Activated naive CD4-positive, alpha-beta T cell treated with anti-CD3 and anti-CD28 coated beads, Interleukin-2, amount 50 U/mL, for 24 hours (primary cell): ENCODE results near the gene FKRP.

Experiments used
- H3K27ac Mint-ChIP-seq: one replicate; pipeline ENCODE4 v1.8.0; 2021; ENCODE audit warnings: mild to moderate bottlenecking, mixed read lengths
- H3K27me3 Mint-ChIP-seq: one replicate; pipeline ENCODE4 v1.8.0; 2021; ENCODE audit warnings: mixed read lengths
- H3K36me3 Mint-ChIP-seq: one replicate; pipeline ENCODE4 v1.8.0; 2021; ENCODE audit warnings: mixed read lengths
- H3K4me1 Mint-ChIP-seq: one replicate; pipeline ENCODE4 v1.8.0; 2021; ENCODE audit warnings: mixed read lengths
- H3K4me3 Mint-ChIP-seq: one replicate; pipeline ENCODE4 v1.8.0; 2021; ENCODE audit warnings: mild to moderate bottlenecking, mixed read lengths
- H3K9me3 Mint-ChIP-seq: one replicate; pipeline ENCODE4 v1.8.0; 2021; ENCODE audit warnings: mixed read lengths

Gene FKRP

DNA sequence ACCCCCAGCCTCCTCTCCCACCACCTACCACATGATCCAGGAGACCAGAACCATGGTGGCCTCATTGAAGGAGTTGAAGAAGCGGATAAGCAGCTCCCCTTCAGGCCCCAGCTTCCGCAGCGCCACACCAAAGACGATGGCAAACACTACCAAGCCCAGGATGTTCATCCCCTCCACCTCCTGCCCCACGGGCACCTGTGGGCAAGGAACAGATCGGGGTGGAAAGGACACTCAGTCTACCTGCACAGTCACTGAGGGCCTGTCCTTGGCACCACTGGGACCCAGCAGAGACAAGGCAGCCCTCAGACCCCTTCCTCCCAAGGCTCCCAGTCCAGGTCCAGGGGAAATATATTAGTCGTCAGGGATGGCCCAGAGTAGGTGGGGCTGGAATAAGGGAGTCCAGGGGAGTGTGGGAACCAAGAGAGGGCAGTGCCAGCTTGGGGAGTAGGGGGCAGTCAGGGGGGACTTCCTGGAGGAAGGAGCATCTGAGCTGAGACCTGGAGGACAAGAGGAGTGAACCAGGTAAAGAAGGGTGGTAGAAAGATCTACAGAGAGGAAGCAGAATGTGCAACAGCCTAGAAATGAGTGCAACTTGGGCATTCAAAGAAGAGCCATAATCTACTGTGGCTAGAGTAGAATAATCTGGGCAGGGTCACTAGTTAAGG is 36.6 kb downstream of the FKRP start:
- Mint-ChIP-seq H3K27ac (peak overlapping the region; percentile 68), H3K36me3 (peaks cover 35% of the 10 kb centered on the region), H3K4me1 (peaks cover 33% of the 10 kb centered on the region), H3K4me3 (peak overlapping the region; percentile 98), H3K27me3 (no peaks in the 10 kb centered on the region), H3K9me3 (no peaks in the 10 kb centered on the region)

DNA sequence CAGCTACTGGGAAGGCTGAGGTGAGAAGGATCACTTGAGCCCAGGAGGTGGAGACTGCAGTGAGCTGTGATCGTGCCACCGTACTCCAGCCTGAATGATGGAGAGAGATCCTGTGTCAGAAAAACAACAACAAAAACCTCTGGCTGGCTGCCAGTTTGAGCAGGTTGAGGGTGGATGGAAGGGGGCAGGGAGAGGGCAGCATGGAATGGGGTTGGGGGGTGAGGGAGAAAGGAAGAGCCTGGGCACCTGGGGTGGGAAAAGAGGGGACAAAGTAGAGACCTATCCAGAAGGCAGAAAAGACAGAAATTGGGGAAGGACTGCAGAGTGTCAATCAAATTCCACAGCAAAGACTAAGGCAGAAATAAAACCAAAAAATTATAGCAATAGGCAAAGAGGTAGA is 37.8 kb downstream of the FKRP start:
- H3K27ac Mint-ChIP-seq, result peak overlapping the region; percentile 95

DNA sequence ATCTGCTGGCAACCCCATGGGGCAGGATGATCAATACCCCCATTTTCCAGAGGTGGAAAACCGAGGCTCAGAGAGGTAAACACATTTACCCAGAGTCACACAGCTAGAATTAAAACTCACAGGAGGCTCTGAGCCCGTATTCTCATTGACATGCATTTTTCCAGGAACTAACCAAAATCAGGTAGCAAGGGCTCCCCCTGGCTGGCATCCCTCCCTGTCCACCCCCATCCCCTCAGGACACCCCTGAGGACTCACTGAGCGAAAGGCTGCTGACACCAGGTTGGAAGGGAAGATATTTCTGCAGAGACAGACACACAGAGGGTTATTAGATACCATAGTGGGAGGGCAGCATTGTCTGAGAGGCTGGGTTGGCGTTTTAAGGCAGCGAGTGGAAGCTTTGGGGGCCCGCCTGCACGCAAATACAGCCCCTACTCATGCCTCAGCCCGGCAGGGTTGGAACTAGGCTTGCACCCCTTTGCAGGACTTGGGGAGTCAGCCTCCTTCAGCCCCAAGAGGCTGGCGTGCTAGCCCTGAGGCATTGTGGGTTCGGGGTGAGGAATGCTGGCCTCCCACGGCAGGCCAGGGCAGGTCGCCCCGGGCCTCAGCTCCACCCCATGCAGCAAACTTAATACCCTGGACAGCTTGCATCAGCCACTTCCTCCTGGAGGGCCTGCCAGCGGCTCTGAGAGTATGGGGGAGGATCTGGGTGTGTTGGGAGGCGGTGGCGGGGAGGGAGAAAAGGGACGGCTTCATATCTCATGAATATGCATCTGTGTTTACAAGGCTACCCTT is 38.6 kb downstream of the FKRP start:
- Mint-ChIP-seq H3K9me3 (no peaks in the 10 kb centered on the region), H3K27me3 (no peaks in the 10 kb centered on the region), H3K27ac (peak overlapping the region; percentile 95), H3K4me3 (peak overlapping the region; percentile 98), H3K36me3 (peaks cover 32% of the 10 kb centered on the region), H3K4me1 (peaks cover 41% of the 10 kb centered on the region)

More for the DNA sequence above, 37.8 kb downstream of the FKRP start:
- H3K9me3 Mint-ChIP-seq, result no peaks in the 10 kb centered on the region
- H3K4me1 Mint-ChIP-seq, result peaks cover 33% of the 10 kb centered on the region
- peaks cover 32% of the 10 kb centered on the region for H3K36me3 Mint-ChIP-seq
- no peaks in the 10 kb centered on the region for H3K27me3 Mint-ChIP-seq
- H3K4me3 Mint-ChIP-seq, result peak overlapping the region; percentile 98

DNA sequence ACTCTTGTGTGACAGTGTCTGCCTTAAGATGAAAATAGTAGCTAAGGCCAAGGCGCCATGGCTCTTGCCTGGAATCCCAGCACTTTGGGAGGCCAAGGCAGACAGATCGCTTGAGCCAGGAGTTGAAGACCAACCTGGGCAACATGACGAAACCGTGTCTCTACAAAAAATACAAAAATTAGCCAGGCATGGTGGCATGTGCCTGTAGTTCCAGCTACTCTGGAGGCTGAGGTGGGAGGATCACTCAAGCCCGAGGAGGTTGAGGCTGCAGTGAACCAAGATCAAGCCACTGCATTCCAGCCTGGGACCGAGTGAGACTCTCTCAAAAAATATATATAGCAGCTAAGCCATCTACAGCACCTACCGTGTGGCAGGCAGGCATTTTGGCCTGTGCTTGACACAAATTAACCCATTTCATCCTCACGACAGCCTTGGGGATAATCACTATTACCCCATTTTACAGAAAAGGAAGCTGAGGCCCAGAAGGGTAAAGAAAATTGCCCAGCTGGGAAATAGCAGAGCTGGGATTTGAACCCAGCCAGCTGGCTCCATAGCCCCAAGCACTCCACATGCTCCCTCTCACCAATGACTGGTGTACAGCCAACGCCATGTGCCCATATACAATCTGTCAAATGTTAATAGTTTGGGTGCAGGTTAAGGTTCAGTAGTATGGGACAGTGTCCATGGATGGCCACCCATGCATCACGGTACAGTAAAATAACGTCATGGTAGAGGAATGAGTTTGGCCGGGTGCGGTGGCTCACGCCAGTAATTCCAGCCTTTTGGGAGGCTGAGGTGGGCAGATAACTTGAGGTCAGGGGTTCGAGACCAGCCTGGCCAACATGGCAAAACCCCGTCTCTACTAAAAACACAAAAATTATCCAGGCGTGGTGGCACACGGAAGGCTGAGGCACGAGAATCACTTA is 39.5 kb downstream of the FKRP start:
- Mint-ChIP-seq H3K27me3 (no peaks in the 10 kb centered on the region), H3K9me3 (no peaks in the 10 kb centered on the region), H3K27ac (peak overlapping the region; percentile 98), H3K36me3 (peaks cover 32% of the 10 kb centered on the region), H3K4me3 (peak overlapping the region; percentile 98), H3K4me1 (peaks cover 41% of the 10 kb centered on the region)

DNA sequence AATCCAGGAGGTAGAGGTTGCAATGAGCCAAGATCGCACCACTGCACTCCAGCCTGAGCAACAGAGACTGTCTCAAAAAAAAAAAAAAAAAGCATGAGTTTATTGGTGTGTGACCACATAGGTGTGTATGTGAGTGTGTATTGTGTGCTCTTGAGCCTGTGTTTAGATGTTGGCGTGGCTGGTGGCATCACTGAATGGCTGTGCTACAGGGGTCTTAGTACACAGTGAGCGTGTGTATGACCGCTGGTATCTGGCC is 40.1 kb downstream of the FKRP start:
- H3K27ac Mint-ChIP-seq, result peak overlapping the region; percentile 98
- H3K4me1 Mint-ChIP-seq, result peaks cover 41% of the 10 kb centered on the region
- H3K27me3 Mint-ChIP-seq, result no peaks in the 10 kb centered on the region
- no peaks in the 10 kb centered on the region for H3K9me3 Mint-ChIP-seq
- peak overlapping the region; percentile 98 for H3K4me3 Mint-ChIP-seq
- peaks cover 32% of the 10 kb centered on the region for H3K36me3 Mint-ChIP-seq

DNA sequence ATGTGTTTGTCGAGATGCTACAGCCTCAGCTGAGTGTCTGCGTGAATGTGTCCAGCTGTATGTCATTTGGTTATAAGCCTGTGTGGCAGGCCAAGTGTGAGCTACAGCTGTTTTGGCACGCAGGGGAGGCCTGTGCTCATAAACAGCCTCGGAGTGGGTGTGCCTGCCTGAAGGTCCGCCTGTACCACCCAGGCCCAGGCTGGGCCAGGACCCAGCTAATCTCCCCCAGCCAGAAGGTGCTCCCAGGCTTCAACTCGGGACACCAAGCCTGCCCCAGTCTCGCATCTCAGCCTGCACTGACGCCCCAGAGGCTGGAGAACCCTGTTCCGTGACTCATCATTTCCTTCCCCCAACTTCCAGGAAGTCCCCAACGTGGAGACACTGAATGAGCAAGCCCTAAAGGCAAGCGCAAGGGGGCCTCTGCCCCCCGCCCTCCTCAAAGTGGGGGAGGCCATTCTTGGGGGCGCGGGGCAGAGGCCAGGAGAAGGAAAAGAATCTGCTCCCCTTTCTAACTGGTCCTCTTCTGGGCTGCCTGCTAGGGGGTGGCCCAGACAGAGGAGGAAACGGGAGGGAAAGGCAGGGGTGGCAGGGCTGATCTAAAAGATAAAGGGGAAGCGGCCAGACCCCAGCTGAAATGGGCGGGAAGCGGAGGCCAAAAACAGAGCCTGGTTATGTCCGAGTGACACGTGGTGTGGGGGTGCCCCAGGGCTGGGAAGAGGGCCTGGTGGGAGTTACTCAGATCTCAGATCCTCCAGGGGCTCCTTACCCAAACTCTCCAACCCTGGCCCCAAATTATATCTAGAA is 40.6 kb downstream of the FKRP start:
- Mint-ChIP-seq H3K4me3 (peak overlapping the region; percentile 98), H3K36me3 (peaks cover 32% of the 10 kb centered on the region), H3K4me1 (peaks cover 42% of the 10 kb centered on the region), H3K27ac (peak overlapping the region; percentile 98), H3K9me3 (no peaks in the 10 kb centered on the region), H3K27me3 (no peaks in the 10 kb centered on the region)

DNA sequence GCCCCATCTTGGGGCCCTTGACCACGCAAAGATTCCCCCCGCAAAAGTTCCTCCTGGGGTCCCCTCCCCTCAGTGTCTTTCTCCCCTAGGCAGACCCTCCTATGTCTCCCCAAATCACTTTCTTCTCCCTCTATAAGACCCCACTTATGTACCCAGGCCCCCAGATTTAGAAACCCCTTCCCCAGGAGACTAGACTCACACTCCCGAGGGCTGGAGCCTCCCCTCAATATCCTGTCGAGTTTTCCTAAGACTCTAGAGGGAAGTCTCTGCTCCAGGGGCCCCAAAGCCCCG is 41.1 kb downstream of the FKRP start:
- Mint-ChIP-seq H3K36me3 (peaks cover 30% of the 10 kb centered on the region), H3K4me3 (peak overlapping the region; percentile 98), H3K9me3 (no peaks in the 10 kb centered on the region), H3K27ac (peak overlapping the region; percentile 98), H3K27me3 (no peaks in the 10 kb centered on the region), H3K4me1 (peaks cover 47% of the 10 kb centered on the region)

DNA sequence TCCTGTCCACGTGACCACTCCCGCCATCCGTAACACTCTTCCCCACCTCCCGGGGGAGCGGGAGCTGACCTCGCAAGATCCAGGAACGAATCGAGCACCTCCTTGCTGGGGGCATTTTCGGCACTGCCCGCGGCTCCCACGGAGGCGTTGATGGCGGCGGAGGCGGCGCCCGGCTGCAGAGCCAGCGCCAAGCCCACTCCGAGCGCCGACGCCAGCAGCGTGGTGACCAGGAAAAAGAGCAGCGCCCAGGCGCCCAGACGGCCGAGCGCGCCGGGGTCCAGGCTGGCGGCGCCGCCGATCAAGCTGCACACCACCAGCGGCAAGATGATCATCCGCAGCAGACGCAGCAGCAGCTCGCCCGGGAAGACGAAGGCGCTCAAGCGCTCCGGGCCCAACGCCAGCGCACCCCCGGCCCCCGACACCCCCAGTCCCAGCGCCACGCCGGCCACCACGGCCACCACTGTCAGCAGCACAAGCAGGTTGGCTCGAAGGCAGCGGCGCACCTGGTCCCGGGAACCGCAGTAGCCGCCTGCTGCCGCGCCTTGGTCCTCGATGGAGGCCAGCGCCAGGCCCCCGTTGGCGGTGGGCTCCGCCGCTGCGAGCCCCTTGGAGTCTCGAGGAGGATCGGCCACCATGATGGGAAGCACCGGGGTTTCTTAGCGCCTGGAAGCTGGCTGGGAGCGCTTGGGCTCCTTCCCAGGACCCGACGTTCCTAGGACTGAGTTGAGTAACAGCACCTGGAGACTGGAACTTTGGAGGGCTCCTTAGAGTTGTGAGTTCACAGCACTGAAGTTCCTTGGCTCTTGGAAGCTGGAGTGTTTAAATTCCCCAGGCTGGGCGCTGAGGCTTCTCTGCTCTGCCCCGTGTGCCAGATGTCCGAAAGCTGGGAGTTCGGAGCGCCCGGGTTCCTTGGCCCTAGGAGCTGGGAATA is 41.7 kb downstream of the FKRP start:
- Mint-ChIP-seq H3K9me3 (no peaks in the 10 kb centered on the region), H3K27ac (peak overlapping the region; percentile 98), H3K4me3 (peak overlapping the region; percentile 98), H3K27me3 (no peaks in the 10 kb centered on the region), H3K36me3 (peaks cover 29% of the 10 kb centered on the region), H3K4me1 (peaks cover 50% of the 10 kb centered on the region)

DNA sequence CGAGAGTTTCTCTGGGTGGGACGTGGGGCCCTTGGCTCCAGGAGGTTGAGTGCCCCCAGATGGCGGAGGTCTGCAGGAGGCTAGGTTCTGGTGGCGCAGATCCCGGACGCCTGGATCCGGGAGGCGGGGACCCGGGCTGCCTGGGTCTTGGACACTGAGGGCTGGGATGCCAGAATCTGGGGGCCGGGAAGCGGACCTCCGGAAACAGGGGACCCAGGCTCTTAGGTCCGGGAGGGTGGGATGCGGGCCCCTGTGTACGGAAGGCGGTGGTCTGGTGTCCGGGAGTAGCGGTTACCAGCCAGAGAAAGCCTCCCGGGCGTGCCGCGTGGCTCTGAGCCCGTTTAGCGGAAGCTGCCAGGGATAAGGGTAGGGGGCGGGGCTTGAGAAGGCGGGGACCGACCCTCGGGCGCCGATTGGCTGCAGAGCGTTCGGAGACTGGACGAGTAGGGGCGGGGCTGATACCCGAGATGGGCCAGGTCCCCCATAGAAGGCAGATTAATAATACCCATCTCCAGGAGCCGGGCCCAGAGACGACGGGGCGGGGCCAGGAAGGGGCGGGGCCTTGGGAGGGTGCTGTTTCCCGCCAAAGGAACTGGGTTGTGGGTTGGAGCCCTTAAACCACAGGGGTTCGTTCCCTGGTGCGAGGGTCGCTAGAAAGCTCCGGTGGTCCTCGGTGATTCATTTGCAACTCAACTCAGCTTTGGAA is 42.6 kb downstream of the FKRP start, which contains the start of gene SLC1A5:
Gene SLC1A5 (minus strand): TSS at position 333 of the 706 bp plus-strand sequence. CDS start 629 bp downstream, outside the sequence.
- Mint-ChIP-seq H3K4me1 (peaks cover 44% of the 10 kb centered on the region), H3K27ac (peak within 1 kb of the TSS; percentile 98), H3K36me3 (peaks cover 24% of the 10 kb centered on the region), H3K9me3 (no peaks in the 10 kb centered on the region), H3K27me3 (no peaks in the 10 kb centered on the region), H3K4me3 (peak within 1 kb of the TSS; percentile 98)

DNA sequence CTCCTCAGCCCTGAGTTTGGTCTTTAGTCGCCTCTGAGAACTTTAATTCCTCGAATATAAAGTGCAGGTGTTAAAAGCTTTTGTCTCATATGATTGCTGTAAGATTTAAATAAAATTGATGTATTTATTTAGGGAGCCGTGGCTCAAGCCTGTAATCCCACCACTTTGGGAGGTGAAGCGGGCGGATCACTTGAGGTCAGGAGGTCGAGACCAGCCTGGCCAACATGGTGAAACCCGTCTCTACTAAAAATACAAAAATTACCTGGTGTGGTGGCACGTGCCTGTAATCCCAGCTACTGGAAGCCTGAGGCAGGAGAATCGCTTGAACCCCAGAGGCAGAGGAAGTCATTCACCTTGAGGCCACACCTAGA is 43.1 kb downstream of the FKRP start:
- H3K4me1 Mint-ChIP-seq, result peaks cover 39% of the 10 kb centered on the region
- no peaks in the 10 kb centered on the region for H3K27me3 Mint-ChIP-seq

DNA sequence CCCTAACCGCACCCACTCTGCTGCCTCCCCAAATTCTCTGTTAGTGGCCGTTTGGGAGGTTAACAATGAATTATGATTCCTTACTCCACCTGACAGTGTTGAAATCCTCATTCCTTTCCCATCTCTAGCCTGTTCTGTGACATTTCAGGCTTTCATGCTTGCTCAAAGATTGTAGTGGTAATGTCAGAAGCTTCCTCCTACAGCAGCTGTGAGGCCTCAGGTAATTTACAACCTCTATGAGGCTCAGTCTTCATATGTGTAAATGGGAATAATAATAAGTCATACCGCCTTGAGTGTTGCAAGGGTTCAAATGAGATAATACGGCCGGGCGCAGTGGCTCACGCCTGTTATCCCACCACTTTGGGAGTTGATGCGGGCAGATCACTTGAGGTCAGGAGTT is 43.5 kb downstream of the FKRP start:
- no peak overlapping the region for H3K27ac Mint-ChIP-seq
- no peak overlapping the region for H3K4me3 Mint-ChIP-seq
- H3K9me3 Mint-ChIP-seq, result no peaks in the 10 kb centered on the region
- peaks cover 15% of the 10 kb centered on the region for H3K36me3 Mint-ChIP-seq
- peaks cover 35% of the 10 kb centered on the region for H3K4me1 Mint-ChIP-seq
- H3K27me3 Mint-ChIP-seq, result no peaks in the 10 kb centered on the region

More for the DNA sequence above, 43.1 kb downstream of the FKRP start:
- H3K27ac Mint-ChIP-seq, result no peak overlapping the region
- peak overlapping the region; percentile 98 for H3K4me3 Mint-ChIP-seq
- no peaks in the 10 kb centered on the region for H3K9me3 Mint-ChIP-seq
- peaks cover 19% of the 10 kb centered on the region for H3K36me3 Mint-ChIP-seq

DNA sequence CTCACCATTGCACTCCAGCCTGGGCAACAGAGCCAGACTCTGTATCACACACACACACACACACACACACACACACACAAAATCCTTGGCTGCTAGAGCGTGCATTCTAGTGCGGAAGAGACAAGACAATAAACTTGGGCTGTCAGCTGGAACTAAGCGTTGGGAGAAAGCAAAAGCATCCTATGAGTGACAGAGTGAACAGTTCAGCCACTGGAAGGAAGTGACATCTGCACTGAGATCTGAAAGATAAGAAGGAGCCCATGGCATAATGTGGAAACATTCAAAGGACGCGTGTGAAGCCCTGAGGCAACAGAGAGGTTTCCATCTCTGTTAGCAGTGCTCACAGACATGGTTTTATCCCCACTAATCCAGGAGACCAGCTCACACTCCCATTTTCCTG is 46.1 kb downstream of the FKRP start:
- Mint-ChIP-seq H3K27me3 (no peaks in the 10 kb centered on the region), H3K4me1 (peaks cover 21% of the 10 kb centered on the region), H3K4me3 (no peak overlapping the region), H3K36me3 (no peaks in the 10 kb centered on the region), H3K9me3 (no peaks in the 10 kb centered on the region), H3K27ac (peak overlapping the region; percentile 2)

DNA sequence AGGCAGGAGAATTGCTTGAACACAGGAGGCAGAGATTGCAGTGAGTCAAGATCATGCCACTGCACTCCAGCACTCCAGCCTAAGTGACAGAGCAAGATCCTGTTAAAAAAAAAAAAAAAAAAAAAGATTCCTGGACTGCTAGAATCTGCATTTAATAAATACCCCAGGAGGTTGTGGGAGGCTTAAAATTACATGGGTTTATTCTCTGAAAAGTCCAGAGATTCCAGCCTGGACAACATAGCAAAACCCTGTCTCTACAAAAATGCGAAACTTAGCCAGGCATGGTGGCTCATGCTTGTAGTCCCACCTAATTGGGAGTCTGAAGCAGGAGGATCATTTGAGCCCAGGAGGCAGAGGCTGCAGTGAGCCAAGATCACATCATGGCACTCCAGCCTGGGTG is 52.0 kb downstream of the FKRP start:
- Mint-ChIP-seq H3K9me3 (no peaks in the 10 kb centered on the region), H3K4me3 (no peak overlapping the region), H3K36me3 (no peaks in the 10 kb centered on the region), H3K4me1 (no peaks in the 10 kb centered on the region), H3K27ac (no peak overlapping the region), H3K27me3 (no peaks in the 10 kb centered on the region)

DNA sequence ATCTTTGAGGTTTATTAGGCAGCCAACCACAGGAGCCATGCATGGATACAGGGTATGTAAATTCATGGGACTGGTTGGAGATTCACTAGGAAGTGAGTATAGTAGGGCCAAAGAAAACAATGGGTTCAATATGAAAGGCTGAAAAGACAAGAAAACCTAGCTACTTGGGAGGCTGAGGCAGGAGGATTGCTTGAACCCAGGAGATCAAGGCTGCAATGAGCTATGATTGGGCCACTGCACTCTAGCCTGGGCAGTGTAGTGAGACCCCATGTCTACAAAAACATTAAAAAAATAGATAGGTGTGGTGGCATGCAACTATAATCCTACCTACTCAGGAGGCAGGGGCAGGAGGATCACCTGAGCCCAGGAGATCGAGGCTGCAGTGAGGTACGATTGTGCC is 52.9 kb downstream of the FKRP start:
- Mint-ChIP-seq H3K27ac (no peak overlapping the region), H3K4me3 (no peak overlapping the region), H3K36me3 (no peaks in the 10 kb centered on the region), H3K4me1 (no peaks in the 10 kb centered on the region), H3K9me3 (no peaks in the 10 kb centered on the region), H3K27me3 (no peaks in the 10 kb centered on the region)
